Neural progenitor cell (in vitro differentiated cells): Measurements from ENCODE around the gene HECA.

Experiments
- CTCF ChIP-seq: fragments of 200-600 bp; sonication (generic); IDR thresholded peaks from 2 replicates; pipeline ENCODE4 v1.5.1; 2017; ENCODE audit warnings: antibody characterized with exemption, mild to moderate bottlenecking
- EZH2 ChIP-seq: fragments of 200-600 bp; sonication (generic); IDR thresholded peaks from 2 replicates; pipeline ENCODE4 v1.6.1; 2017; ENCODE audit warnings: antibody characterized with exemption, mild to moderate bottlenecking, moderate library complexity

DNA sequence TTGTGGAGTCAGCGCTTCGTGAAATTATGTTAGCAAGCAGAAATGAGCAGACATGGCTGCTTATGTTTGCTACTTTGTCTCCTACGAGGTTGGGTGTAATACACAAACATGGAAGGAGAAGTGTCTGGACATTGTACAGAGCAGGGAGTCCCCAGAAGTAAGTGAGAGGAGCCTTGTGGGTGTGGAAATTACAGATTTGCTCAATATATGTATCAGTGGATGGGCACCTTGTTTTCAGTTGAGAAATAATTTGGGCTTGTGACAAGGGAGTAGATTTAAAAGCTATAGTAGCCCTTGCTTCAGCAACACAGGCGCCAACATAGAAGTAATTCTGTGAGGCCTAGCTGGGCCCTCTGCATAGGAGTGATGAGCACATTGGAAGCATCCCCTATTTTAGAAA is 49.2 kb downstream of the HECA start:
- no peak for TF ChIP-seq CTCF
- no peak for TF ChIP-seq EZH2
